GM12878 (cell line): ENCODE measurements around the gene ART3. TPM values are rescaled to one million over a fixed set of nuclear protein-coding genes. Genes with fewer than 3 reads are reported as not detected.

Source experiments
- ATAC-seq: fragments of 200-7000 bp; cut with Tn5 transposase; 3 replicates; pipeline ENCODE4 v1.9.1; 2020; ENCODE audit warnings: mild to moderate bottlenecking, moderate library complexity
- BruUV-seq: library from RNA; stranded (reverse); fragments of 400-500 nt; replicated peaks from 2 replicates; lab custom pipeline; 2021; lab: Mats Ljungman, UMichigan
- CTCF ChIA-PET: fragments of 300-600 bp; sonication (Branson Sonifier 250); formaldehyde crosslinking; extraction: SDS; loops from one replicate; lab custom pipeline; 2021; ENCODE audit warnings: inconsistent platforms; lab: Yijun Ruan, JAX
- POLR2A ChIA-PET: fragments of 350-600 bp; formaldehyde crosslinking; extraction: SDS; loops from one replicate; lab custom pipeline; 2021; ENCODE audit warnings: inconsistent platforms; lab: Charles Lee
- RAD21 ChIA-PET: fragments of 300-600 bp; sonication (Branson Sonifier 250); formaldehyde crosslinking; loops from one replicate; lab custom pipeline; 2023; ENCODE audit warnings: antibody characterized with exemption; ENCODE audit not compliant: unreplicated experiment; lab: Charles Lee
- SMC1A ChIA-PET: fragments of 300-600 bp; sonication (Branson Sonifier 250); formaldehyde crosslinking; loops from one replicate; lab custom pipeline; 2023; ENCODE audit not compliant: unreplicated experiment, uncharacterized antibody; lab: Charles Lee
- DNase-seq: peaks from one replicate; pipeline ENCODE4 v3.0.0-alpha.2; 2011; ENCODE audit warnings: low read depth, low spot score
- FAIRE-seq: peaks from 3 replicates; lab custom pipeline; 2011; peaks lifted over from hg19 to GRCh38; lab: Jason Lieb, UNC
- H2AFZ ChIP-seq: 2 replicates; pipeline ENCODE4 v1.6.0; 2011; ENCODE audit warnings: low read depth, low read length, control low read depth; ENCODE audit not compliant: control insufficient read depth
- H3K27ac ChIP-seq: 2 replicates; pipeline ENCODE4 v1.5.1; 2011; ENCODE audit warnings: control low read depth; ENCODE audit not compliant: control insufficient read depth, insufficient read depth
- H3K27me3 ChIP-seq, 2 experiments: replicated peaks in 1 of 2; 2 replicates each; pipeline versions ENCODE4 v1.6.0 to v1.6.1; 2011; ENCODE audit warnings: low read length in 1 of 2; ENCODE audit not compliant: control insufficient read depth in 2 of 2, insufficient read depth in 2 of 2
- H3K36me3 ChIP-seq, 2 experiments: 2 replicates each; pipeline ENCODE4 v1.5.1; 2011; ENCODE audit warnings: low read length in 1 of 2; ENCODE audit not compliant: control insufficient read depth in 2 of 2, insufficient read depth in 2 of 2
- H3K4me1 ChIP-seq: 2 replicates; pipeline ENCODE4 v1.6.1; 2011; ENCODE audit warnings: mild to moderate bottlenecking, low read length, moderate library complexity, mixed read lengths; ENCODE audit not compliant: control insufficient read depth, insufficient read depth
- H3K4me2 ChIP-seq: 2 replicates; pipeline ENCODE4 v1.6.0; 2011; ENCODE audit warnings: control low read depth; ENCODE audit not compliant: control insufficient read depth, insufficient read depth
- H3K4me3 ChIP-seq: fragments of 200-600 bp; sonication (generic); 2 replicates; pipeline ENCODE4 v1.5.1; 2016
- H3K79me2 ChIP-seq: 2 replicates; pipeline ENCODE4 v1.6.0; 2011; ENCODE audit warnings: low read length; ENCODE audit not compliant: control insufficient read depth, insufficient read depth
- H3K9ac ChIP-seq: 2 replicates; pipeline ENCODE4 v1.8.0; 2011; ENCODE audit warnings: low read length, control low read depth, mixed read lengths; ENCODE audit not compliant: control insufficient read depth, insufficient read depth
- H3K9me3 ChIP-seq: replicated peaks from 3 replicates; pipeline ENCODE4 v1.5.1; 2011; ENCODE audit warnings: mild to moderate bottlenecking, low read length; ENCODE audit not compliant: control insufficient read depth, insufficient read depth
- H4K20me1 ChIP-seq: 2 replicates; pipeline ENCODE4 v1.6.0; 2011; ENCODE audit not compliant: control insufficient read depth, insufficient read depth
- CEBPB ChIP-seq, 2 experiments: fragments of 150-350 bp in 1 of 2; IDR thresholded peaks; 2 replicates each; pipeline ENCODE4 v1.6.1; 2012 to 2014; ENCODE audit warnings: low read depth in 2 of 2, low read length in 2 of 2, borderline replicate concordance in 1 of 2, inconsistent platforms in 1 of 2
- CHD1 ChIP-seq: IDR thresholded peaks from 2 replicates; pipeline ENCODE4 v1.6.1; 2012; ENCODE audit warnings: low read depth, low read length, improper control_type of control experiment
- CREM ChIP-seq: IDR thresholded peaks from 2 replicates; pipeline ENCODE4 v1.6.1; 2014; ENCODE audit warnings: antibody characterized with exemption, low read depth
- ETV6 ChIP-seq, 2 experiments: fragments of 450-650 bp in 1 of 2; IDR thresholded peaks in 1 of 2; conservative IDR thresholded peaks in 1 of 2; 2 replicates each; pipeline ENCODE4 v1.6.1; 2014; ENCODE audit warnings: antibody characterized with exemption in 1 of 2, borderline replicate concordance in 1 of 2, low read depth in 1 of 2, mild to moderate bottlenecking in 1 of 2, moderate library complexity in 1 of 2
- IKZF2 ChIP-seq, 2 experiments: fragments of 450-650 bp; IDR thresholded peaks; 2 replicates each; pipeline ENCODE4 v1.6.1; 2017; ENCODE audit warnings: mild to moderate bottlenecking in 2 of 2, moderate library complexity in 2 of 2
- JUNB ChIP-seq: IDR thresholded peaks from 2 replicates; pipeline ENCODE4 v1.6.1; 2016; ENCODE audit warnings: antibody characterized with exemption, mild to moderate bottlenecking
- PAX5 ChIP-seq: IDR thresholded peaks from 2 replicates; pipeline ENCODE4 v1.6.1; 2011; ENCODE audit warnings: low read depth, low read length, borderline replicate concordance
- RFX5 ChIP-seq: IDR thresholded peaks from 2 replicates; pipeline ENCODE4 v1.6.1; 2011; ENCODE audit warnings: low read depth, low read length, improper control_type of control experiment
- ZNF207 ChIP-seq: fragments of 450-650 bp; IDR thresholded peaks from 2 replicates; pipeline ENCODE4 v1.6.1; 2014; ENCODE audit warnings: antibody characterized with exemption, mild to moderate bottlenecking, borderline replicate concordance
- WGBS: methylation state at CpG from one replicate; pipeline ENCODE4 v1.1.6; 2016; ENCODE audit warnings: low lambda C conversion rate; ENCODE audit not compliant: insufficient replicate concordance, insufficient coverage; ENCODE audit errors: missing lambda C conversion rate; 5-methylcytosine and 5-hydroxymethylcytosine counted together
- in situ Hi-C: fragments of 300-500 bp; cut with MboI; formaldehyde crosslinking; loops from 9 replicates; pipeline ENCODE4 v1.14.3; 2018; ENCODE audit warnings: mixed read lengths
- intact Hi-C: fragments of 100-400 bp; cut with micrococcal nuclease; formaldehyde crosslinking; loops from one replicate; pipeline ENCODE4 v1.14.2; 2022; ENCODE audit not compliant: unreplicated experiment
- polyA plus RNA-seq, 11 experiments: library from polyadenylated mRNA; depleted of rRNA in 4 of 11; unstranded in 6 of 11; stranded (reverse) in 5 of 11; fragments of >200 nt; fragmentation: Nextera tagmentation in 4 of 11; fragmentation: Illumina TruSeq in 1 of 11; extraction: Ambion mirVana in 4 of 11; extraction: Trizol in 1 of 11; gene quantifications; 1 replicate in 1 of 11; 2 replicates in 10 of 11; pipeline versions ENCODE4 v1.2.1 to v1.2.3, GENCODE V29; 2011 to 2016; ENCODE audit warnings: inconsistent platforms in 2 of 11, missing spikeins in 2 of 11, low read depth in 1 of 11
- total RNA-seq, 4 experiments: library from RNA; depleted of rRNA in 3 of 4; stranded (reverse); fragments of >200 nt in 3 of 4; fragmentation: Illumina TruSeq in 1 of 4; extraction: Trizol in 1 of 4; gene quantifications; 2 replicates each; pipeline versions ENCODE4 v1.2.1 to v1.2.3, GENCODE V29; 2013 to 2021
- TF ChIP-seq, protein P1 (sequence below): fragments of 450-650 bp; IDR thresholded peaks from 2 replicates; pipeline ENCODE4 v1.6.1; 2017; ENCODE audit warnings: mild to moderate bottlenecking
- TF ChIP-seq, protein P2 (sequence below): IDR thresholded peaks from 2 replicates; pipeline ENCODE4 v1.6.1; 2012; ENCODE audit warnings: improper control_type of control experiment, low read depth, low read length; ENCODE audit not compliant: insufficient replicate concordance

The ART3 gene
- total and polyA plus RNA-seq, 10 of the 15 experiments (the other 5 are each of a cell fraction or from before 2014, with no cell fraction given): 0.18 to 0.50 (median 0.26) TPM; not detected in 6

DNA sequence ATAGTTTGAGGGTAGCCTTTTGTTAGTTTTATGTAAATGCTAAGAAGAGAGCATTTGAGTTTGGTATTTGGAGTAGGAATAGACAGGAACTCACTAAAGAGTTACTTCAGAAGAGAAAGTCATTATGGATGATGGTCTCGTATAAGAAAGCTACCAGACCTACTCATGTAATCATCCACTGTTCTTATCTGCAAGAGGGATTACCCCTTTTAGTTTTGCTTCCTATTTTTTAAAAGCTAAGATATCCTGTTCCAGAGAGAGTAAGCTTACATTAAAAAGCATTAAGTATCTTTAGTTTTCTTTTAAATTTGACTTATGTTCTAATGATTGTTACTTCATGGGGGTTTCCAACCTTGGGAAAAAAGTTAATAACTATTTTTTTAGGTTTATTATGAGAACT is 12.5 kb upstream of the ART3 start (continued):
- TF ChIP-seq, protein P1, sequence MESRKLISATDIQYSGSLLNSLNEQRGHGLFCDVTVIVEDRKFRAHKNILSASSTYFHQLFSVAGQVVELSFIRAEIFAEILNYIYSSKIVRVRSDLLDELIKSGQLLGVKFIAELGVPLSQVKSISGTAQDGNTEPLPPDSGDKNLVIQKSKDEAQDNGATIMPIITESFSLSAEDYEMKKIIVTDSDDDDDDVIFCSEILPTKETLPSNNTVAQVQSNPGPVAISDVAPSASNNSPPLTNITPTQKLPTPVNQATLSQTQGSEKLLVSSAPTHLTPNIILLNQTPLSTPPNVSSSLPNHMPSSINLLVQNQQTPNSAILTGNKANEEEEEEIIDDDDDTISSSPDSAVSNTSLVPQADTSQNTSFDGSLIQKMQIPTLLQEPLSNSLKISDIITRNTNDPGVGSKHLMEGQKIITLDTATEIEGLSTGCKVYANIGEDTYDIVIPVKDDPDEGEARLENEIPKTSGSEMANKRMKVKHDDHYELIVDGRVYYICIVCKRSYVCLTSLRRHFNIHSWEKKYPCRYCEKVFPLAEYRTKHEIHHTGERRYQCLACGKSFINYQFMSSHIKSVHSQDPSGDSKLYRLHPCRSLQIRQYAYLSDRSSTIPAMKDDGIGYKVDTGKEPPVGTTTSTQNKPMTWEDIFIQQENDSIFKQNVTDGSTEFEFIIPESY: no peak
- TF ChIP-seq ZNF207 (no peak), CEBPB (IDR thresholded peaks at IDR 0.05; ENCODE audit: borderline replicate concordance in 1 of 2, low read depth in 2 of 2, low read length in 2 of 2) (no peak), ETV6 (conservative IDR thresholded peaks at IDR 0.05 in 1 of 2, IDR thresholded peaks at IDR 0.05 in 1 of 2; ENCODE audit: borderline replicate concordance in 1 of 2, low read depth in 1 of 2) (no peak), JUNB (0 out of 2 replicates have a peak, but pooled peaks have one; percentile 7), PAX5 (no peak), IKZF2 (IDR thresholded peaks at IDR 0.05) (peak; percentile 16 to 50; a peak in 3 of 4 replicates)

DNA sequence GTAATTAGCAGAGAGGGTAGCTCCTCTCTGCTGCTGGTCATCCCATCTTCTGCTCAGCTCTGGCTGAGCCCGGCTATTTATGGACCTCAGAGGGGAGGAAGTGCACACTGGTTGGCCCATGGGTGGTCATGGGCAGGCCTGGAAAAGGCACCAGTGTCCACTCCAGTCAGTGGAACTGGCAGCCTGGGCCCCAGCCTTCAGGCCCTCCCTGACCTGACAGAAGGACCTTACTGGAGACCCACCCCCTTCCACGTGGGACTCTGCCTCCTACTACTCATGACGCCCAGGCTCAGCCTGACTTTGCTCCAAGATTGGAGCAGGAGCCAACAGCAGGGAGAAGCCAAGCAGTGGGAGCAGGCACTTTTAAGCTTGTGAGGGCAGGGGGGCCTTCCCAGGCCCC is 8.0 kb upstream of the ART3 start:
- no peak for FAIRE-seq
- H3K4me1 ChIP-seq: 0 out of 2 replicates have a peak, but pooled peaks cover 2% of the 10 kb centered on the region
- BruUV-seq: no TSS peak
- peaks cover 0 to 6% of the 10 kb centered on the region in 2 experiments; a peak in 3 of 4 replicates for H3K27me3 ChIP-seq
- WGBS: 14% methylated on average over 3 of the region's 3 CpGs
- no peak for DNase-seq
- H3K4me2 ChIP-seq: no peak overlapping the region
- H3K36me3 ChIP-seq: no peaks in the 10 kb centered on the region
- no peaks in the 10 kb centered on the region for H3K9me3 ChIP-seq
- TF ChIP-seq RFX5 (no peak), CHD1 (no peak), CREM (no peak)
- TF ChIP-seq, protein P2, sequence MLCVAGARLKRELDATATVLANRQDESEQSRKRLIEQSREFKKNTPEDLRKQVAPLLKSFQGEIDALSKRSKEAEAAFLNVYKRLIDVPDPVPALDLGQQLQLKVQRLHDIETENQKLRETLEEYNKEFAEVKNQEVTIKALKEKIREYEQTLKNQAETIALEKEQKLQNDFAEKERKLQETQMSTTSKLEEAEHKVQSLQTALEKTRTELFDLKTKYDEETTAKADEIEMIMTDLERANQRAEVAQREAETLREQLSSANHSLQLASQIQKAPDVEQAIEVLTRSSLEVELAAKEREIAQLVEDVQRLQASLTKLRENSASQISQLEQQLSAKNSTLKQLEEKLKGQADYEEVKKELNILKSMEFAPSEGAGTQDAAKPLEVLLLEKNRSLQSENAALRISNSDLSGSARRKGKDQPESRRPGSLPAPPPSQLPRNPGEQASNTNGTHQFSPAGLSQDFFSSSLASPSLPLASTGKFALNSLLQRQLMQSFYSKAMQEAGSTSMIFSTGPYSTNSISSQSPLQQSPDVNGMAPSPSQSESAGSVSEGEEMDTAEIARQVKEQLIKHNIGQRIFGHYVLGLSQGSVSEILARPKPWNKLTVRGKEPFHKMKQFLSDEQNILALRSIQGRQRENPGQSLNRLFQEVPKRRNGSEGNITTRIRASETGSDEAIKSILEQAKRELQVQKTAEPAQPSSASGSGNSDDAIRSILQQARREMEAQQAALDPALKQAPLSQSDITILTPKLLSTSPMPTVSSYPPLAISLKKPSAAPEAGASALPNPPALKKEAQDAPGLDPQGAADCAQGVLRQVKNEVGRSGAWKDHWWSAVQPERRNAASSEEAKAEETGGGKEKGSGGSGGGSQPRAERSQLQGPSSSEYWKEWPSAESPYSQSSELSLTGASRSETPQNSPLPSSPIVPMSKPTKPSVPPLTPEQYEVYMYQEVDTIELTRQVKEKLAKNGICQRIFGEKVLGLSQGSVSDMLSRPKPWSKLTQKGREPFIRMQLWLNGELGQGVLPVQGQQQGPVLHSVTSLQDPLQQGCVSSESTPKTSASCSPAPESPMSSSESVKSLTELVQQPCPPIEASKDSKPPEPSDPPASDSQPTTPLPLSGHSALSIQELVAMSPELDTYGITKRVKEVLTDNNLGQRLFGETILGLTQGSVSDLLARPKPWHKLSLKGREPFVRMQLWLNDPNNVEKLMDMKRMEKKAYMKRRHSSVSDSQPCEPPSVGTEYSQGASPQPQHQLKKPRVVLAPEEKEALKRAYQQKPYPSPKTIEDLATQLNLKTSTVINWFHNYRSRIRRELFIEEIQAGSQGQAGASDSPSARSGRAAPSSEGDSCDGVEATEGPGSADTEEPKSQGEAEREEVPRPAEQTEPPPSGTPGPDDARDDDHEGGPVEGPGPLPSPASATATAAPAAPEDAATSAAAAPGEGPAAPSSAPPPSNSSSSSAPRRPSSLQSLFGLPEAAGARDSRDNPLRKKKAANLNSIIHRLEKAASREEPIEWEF: no peak
- H4K20me1 ChIP-seq: no peaks in the 10 kb centered on the region
- no peak overlapping the region for H3K4me3 ChIP-seq
- no peak for ATAC-seq
- intact Hi-C loops (loop anchor here (2.0 to 5.0 kb wide), 2 partner anchors 150 to 174 kb away; no protein-coding TSS in a partner anchor), in situ Hi-C loops (loop anchor here (5.0 kb wide), 2 partner anchors 69 to 149 kb away; no protein-coding TSS in a partner anchor)
- CTCF ChIA-PET: interaction anchor here (0.6 to 3.6 kb wide), 10 partner anchors 9 to 171 kb away, joined by 3 to 74 read pairs (median 4); no protein-coding TSS in a partner anchor
- no peak overlapping the region for H2AFZ ChIP-seq
- RAD21 ChIA-PET: interaction anchor here (1.2 to 2.0 kb wide), 3 partner anchors 70 to 151 kb away, joined by 6 to 28 read pairs (median 8); no protein-coding TSS in a partner anchor
- SMC1A ChIA-PET: interaction anchor here (0.7 to 2.2 kb wide), 10 partner anchors 8 to 151 kb away, joined by 3 to 31 read pairs (median 5); no protein-coding TSS in a partner anchor
- H3K9ac ChIP-seq: no peak overlapping the region
- no peaks in the 10 kb centered on the region for H3K79me2 ChIP-seq
- H3K27ac ChIP-seq: no peak overlapping the region
- POLR2A ChIA-PET: interaction anchor here (0.6 kb wide), 1 partner anchor 1687 kb away, joined by 3 read pairs; no protein-coding TSS in a partner anchor
